ENCODE data around the gene IRF2BP2. TPM values are rescaled to one million over a fixed set of nuclear protein-coding genes. Genes with fewer than 3 reads are reported as not detected.
A peak's percentile ranks its signal among the peaks of the same experiment; 100 is the strongest.

The IRF2BP2 gene
- total and polyA plus RNA-seq, 2 donors (not counting 1 experiment from before 2014, with no cell fraction given), result 126 to 255 TPM

GRCh38 chr1:234611225-234611846 lies 1.4 kb upstream of the IRF2BP2 start:
- peak overlapping the region; percentile 81 for H3K9ac ChIP-seq (ENCODE audit: low read length)
- H3K27ac Mint-ChIP-seq, result peak overlapping the region; percentile 100
- H3K79me2 ChIP-seq (ENCODE audit: control insufficient read depth, insufficient read depth, low read length), result peaks cover 22% of the 10 kb centered on the region
- H3K4me3 Mint-ChIP-seq, result peak overlapping the region; percentile 87
- H3K4me1 Mint-ChIP-seq, result peaks cover 49% of the 10 kb centered on the region
- ATAC-seq (ENCODE audit: low read depth) (peak; percentile 37), DNase-seq (peak; percentile 89)
- intact Hi-C loops (cut with micrococcal nuclease), result loop anchor here (2.0 to 5.0 kb wide), 4 partner anchors 231 to 716 kb away; partner anchors contain the start of genes ARID4B and GGPS1
- H2AFZ ChIP-seq (ENCODE audit: insufficient read depth, low read depth, low read length, poor library complexity, severe bottlenecking), result peak overlapping the region; percentile 50
- peak overlapping the region; percentile 78 to 94 for H3K27ac ChIP-seq (ENCODE audit: low read length in 2 of 2)
- no peak for TF ChIP-seq EZH2 (IDR thresholded peaks at IDR 0.05; ENCODE audit: borderline replicate concordance, insufficient read depth, low read depth, low read length, poor library complexity, severe bottlenecking)
- no peak for TF ChIP-seq CTCF (IDR thresholded peaks at IDR 0.05)
- H3K9me3 ChIP-seq (ENCODE audit: control extremely low read depth in 1 of 3, control insufficient read depth in 2 of 3, insufficient read depth in 1 of 3, low read length in 2 of 3), result peaks cover 0 to 4% (median 0%) of the 10 kb centered on the region in 3 donors
- H3K36me3 ChIP-seq (replicated peaks in 1 of 2; ENCODE audit: control extremely low read depth in 1 of 2, control insufficient read depth in 1 of 2, extremely low read depth in 1 of 2, insufficient read depth in 2 of 2, low read length in 1 of 2), result peaks cover 0 to 7% of the 10 kb centered on the region in 2 experiments
- peak overlapping the region; percentile 94 for H3K4me2 ChIP-seq (replicated peaks; ENCODE audit: low read depth, low read length, poor library complexity, severe bottlenecking)
- ChIA-PET POLR2A (interaction anchor here (0.6 to 4.8 kb wide), 21 partner anchors 11 to 1927 kb away, joined by 3 to 50 read pairs (median 5); partner anchors contain the start of gene B3GALNT2), CTCF (interaction anchor here (0.7 to 7.3 kb wide), 14 partner anchors 13 to 473 kb away, joined by 3 to 70 read pairs (median 6); no protein-coding TSS in a partner anchor)
- peaks cover 38 to 42% of the 10 kb centered on the region in 2 donors for H3K4me1 ChIP-seq (ENCODE audit: control insufficient read depth in 2 of 2, insufficient read depth in 2 of 2, low read length in 2 of 2)
- WGBS (ENCODE audit: insufficient coverage), result 3% methylated on average over 16 of the region's 22 CpGs
- H4K20me1 ChIP-seq (ENCODE audit: control insufficient read depth, insufficient read depth, low read length, poor library complexity, severe bottlenecking), result peaks cover 16% of the 10 kb centered on the region
- no peaks in the 10 kb centered on the region for H3K27me3 ChIP-seq (replicated peaks in 1 of 4; ENCODE audit: control extremely low read depth in 1 of 4, control insufficient read depth in 3 of 4, insufficient read depth in 4 of 4, low read length in 3 of 4)
- H3K4me3 ChIP-seq (ENCODE audit: control extremely low read depth in 1 of 5, extremely low read depth in 1 of 5, insufficient read depth in 1 of 5, low read depth in 2 of 5, low read length in 4 of 5), result peak overlapping the region; percentile 40 to 83 (median 69)
- H3K9me3 Mint-ChIP-seq (ENCODE audit: insufficient read depth), result no peaks in the 10 kb centered on the region
- H3K27me3 Mint-ChIP-seq, result no peaks in the 10 kb centered on the region
